K562 treated with DMSO at 1 percent for 12 hours (cell line): Measurements from ENCODE around the gene DIAPH2. TPM values are rescaled to one million over a fixed set of nuclear protein-coding genes. Genes with fewer than 3 reads are reported as not detected.

Experiments
- total RNA-seq: library from RNA; unstranded; fragments of 300-600 nt; gene quantifications from 2 replicates; pipeline ENCODE4 v1.2.3, GENCODE V29; 2022; ENCODE audit not compliant: insufficient read depth

DIAPH2 gene
- 0.06 TPM in 1 of 2 replicates, not detected in the other for total RNA-seq

DNA sequence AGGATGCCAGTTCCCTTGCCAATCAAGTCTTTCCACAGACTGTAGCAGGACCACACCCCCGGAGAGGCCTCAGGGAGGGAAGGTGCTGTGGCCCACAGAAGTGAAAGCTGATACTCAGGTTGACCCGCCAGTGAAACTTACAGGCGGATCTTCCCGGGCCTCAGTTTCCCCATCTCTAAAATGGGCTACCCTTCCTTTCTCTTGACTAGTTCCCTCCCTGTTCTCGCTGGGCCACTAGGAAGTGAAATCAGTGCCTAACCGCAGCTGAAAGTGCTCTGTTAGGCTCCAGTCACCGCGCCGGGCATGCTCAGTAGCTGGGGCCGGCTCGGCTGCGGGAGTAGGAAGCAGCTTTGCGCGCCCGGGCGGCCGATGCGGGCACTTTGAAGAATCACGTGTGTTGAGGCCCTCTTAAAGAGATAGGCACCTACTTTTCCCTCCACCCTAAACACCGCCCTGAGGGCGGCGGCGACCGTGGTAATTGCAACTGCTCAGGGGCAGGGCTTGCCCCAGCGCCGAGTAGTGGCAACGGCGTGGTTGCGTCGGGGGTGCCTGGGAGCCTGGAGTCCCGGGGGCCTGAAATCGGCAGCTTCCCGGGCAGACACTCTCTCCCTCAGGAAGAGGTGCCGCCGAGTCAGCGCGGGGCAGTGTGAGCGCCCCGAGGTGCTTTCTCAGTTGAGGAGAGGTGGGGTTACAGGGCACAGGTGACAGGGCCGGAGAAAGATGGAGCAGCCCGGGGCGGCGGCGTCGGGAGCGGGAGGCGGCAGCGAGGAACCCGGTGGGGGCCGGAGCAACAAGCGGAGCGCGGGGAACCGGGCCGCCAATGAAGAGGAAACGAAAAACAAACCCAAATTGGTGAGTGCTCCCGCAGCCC lies at the start of gene DIAPH2:
Gene DIAPH2, plus strand, starts transcription at position 504 of the 871 bp plus-strand sequence.

GRCh38 chrX:96883608-96884007 lies 199.0 kb downstream of the DIAPH2 start, which contains the start of gene RPA4:
TSS of gene RPA4 (plus strand) at chrX:96883908. CDS start at chrX:96884311, 403 bp downstream.

Other genes starting within 250 kb of the DIAPH2 start
- gene RPA4, start 199.1 kb downstream of the DIAPH2 start, total RNA-seq = not detected in 2 replicates